DND-41 (cell line): Measurements from ENCODE around the gene BLVRB.
"Not testable (repeated sequence)": the region's sequence is repeated elsewhere in the genome, so short reads cannot be mapped to it uniquely, and the experiment has no call there.

Experiments used
- ATAC-seq: fragments of 200-7000 bp; cut with Tn5 transposase; 3 replicates; pipeline ENCODE4 v1.9.1; 2021; ENCODE audit warnings: low read depth; ENCODE audit not compliant: insufficient read depth
- DNase-seq: peaks from one replicate; pipeline ENCODE4 v3.0.0-alpha.2; 2020
- H2AFZ ChIP-seq: 2 replicates; pipeline ENCODE4 v1.6.0; 2012; ENCODE audit warnings: low read depth, low read length
- H3K27ac ChIP-seq: 2 replicates; pipeline ENCODE4 v1.5.1; 2012; ENCODE audit warnings: low read length, inconsistent platforms
- H3K27me3 ChIP-seq: fragments of 200-600 bp; sonication (generic); 2 replicates; pipeline ENCODE4 v1.6.0; 2012; ENCODE audit warnings: low read length, mild to moderate bottlenecking, inconsistent platforms; ENCODE audit not compliant: insufficient read depth, poor library complexity
- H3K36me3 ChIP-seq: 2 replicates; pipeline ENCODE4 v1.5.1; 2012; ENCODE audit warnings: low read length, inconsistent platforms; ENCODE audit not compliant: insufficient read depth
- H3K4me1 ChIP-seq: 2 replicates; pipeline ENCODE4 v1.5.1; 2012; ENCODE audit warnings: mild to moderate bottlenecking, low read length; ENCODE audit not compliant: insufficient read depth
- H3K4me2 ChIP-seq: 2 replicates; pipeline ENCODE4 v1.6.0; 2012; ENCODE audit warnings: mild to moderate bottlenecking, moderate library complexity, low read length, inconsistent platforms; ENCODE audit not compliant: insufficient read depth
- H3K4me3 ChIP-seq, 2 experiments: fragments of 200-600 bp in 1 of 2; shearing (Covaris generic) in 1 of 2; 2 replicates each; pipeline ENCODE4 v1.5.1; 2012 to 2016; ENCODE audit warnings: inconsistent platforms in 2 of 2, low read length in 2 of 2, mild to moderate bottlenecking in 2 of 2, low read depth in 1 of 2, moderate library complexity in 1 of 2
- H3K79me2 ChIP-seq: 2 replicates; pipeline ENCODE4 v1.6.0; 2012; ENCODE audit warnings: low read length, inconsistent platforms; ENCODE audit not compliant: insufficient read depth
- H3K9ac ChIP-seq: 2 replicates; pipeline ENCODE4 v1.6.0; 2012; ENCODE audit warnings: low read depth, mild to moderate bottlenecking, inconsistent platforms, low read length, moderate library complexity
- H3K9me3 ChIP-seq: 2 replicates; pipeline ENCODE4 v1.5.1; 2012; ENCODE audit warnings: low read length, moderate library complexity, mild to moderate bottlenecking, inconsistent platforms; ENCODE audit not compliant: insufficient read depth, severe bottlenecking
- H4K20me1 ChIP-seq: 2 replicates; pipeline ENCODE4 v1.6.0; 2012; ENCODE audit warnings: low read length; ENCODE audit not compliant: insufficient read depth
- CTCF ChIP-seq: IDR thresholded peaks from 2 replicates; pipeline ENCODE4 v1.5.1; 2012; ENCODE audit warnings: borderline replicate concordance, low read length, moderate library complexity, mild to moderate bottlenecking; ENCODE audit not compliant: poor library complexity, severe bottlenecking; ENCODE audit errors: extremely low read depth
- EZH2 ChIP-seq: IDR thresholded peaks from 3 replicates; pipeline ENCODE4 v1.6.1; 2012; ENCODE audit warnings: borderline replicate concordance, low read depth, mild to moderate bottlenecking, moderate library complexity, low read length, inconsistent platforms; ENCODE audit not compliant: severe bottlenecking

BLVRB gene

GRCh38 chr19:40486017-40486416, 20.5 kb upstream of the BLVRB start:
- H4K20me1 ChIP-seq: no peaks in the 10 kb centered on the region
- no peak overlapping the region for H2AFZ ChIP-seq
- ATAC-seq: no peak
- TF ChIP-seq CTCF: no peak
- TF ChIP-seq EZH2: no peak
- no peak overlapping the region for H3K4me2 ChIP-seq
- no peaks in the 10 kb centered on the region for H3K4me1 ChIP-seq
- H3K27ac ChIP-seq: no peak overlapping the region
- no peaks in the 10 kb centered on the region for H3K27me3 ChIP-seq
- no peak overlapping the region for H3K4me3 ChIP-seq
- H3K9ac ChIP-seq: no peak overlapping the region
- DNase-seq: no peak
- no peaks in the 10 kb centered on the region for H3K36me3 ChIP-seq
- no peaks in the 10 kb centered on the region for H3K9me3 ChIP-seq
- H3K79me2 ChIP-seq: no peaks in the 10 kb centered on the region

- H3K36me3 ChIP-seq, H3K9ac ChIP-seq, DNase-seq, ATAC-seq, H3K27ac ChIP-seq, H3K9me3 ChIP-seq, H4K20me1 ChIP-seq, H3K27me3 ChIP-seq, H3K4me1 ChIP-seq, H2AFZ ChIP-seq, H3K79me2 ChIP-seq, H3K4me2 ChIP-seq, H3K4me3 ChIP-seq: not testable (repeated sequence)
Observed at GRCh38 chr19:40475878-40476644, 10.5 kb upstream of the BLVRB start.

GRCh38 chr19:40474737-40475136, 9.2 kb upstream of the BLVRB start:
- H3K9ac ChIP-seq: no peak overlapping the region
- H3K9me3 ChIP-seq: no peaks in the 10 kb centered on the region
- H3K79me2 ChIP-seq: no peaks in the 10 kb centered on the region
- TF ChIP-seq EZH2: no peak
- no peak for TF ChIP-seq CTCF
- H3K4me2 ChIP-seq: no peak overlapping the region
- H3K27me3 ChIP-seq: peaks cover 3% of the 10 kb centered on the region
- no peaks in the 10 kb centered on the region for H3K4me1 ChIP-seq
- H3K4me3 ChIP-seq: no peak overlapping the region
- H4K20me1 ChIP-seq: no peaks in the 10 kb centered on the region
- ATAC-seq (no peak), DNase-seq (no peak)
- no peak overlapping the region for H2AFZ ChIP-seq
- no peak overlapping the region for H3K27ac ChIP-seq
- H3K36me3 ChIP-seq: no peaks in the 10 kb centered on the region

GRCh38 chr19:40472516-40472915, 7.0 kb upstream of the BLVRB start:
- Histone ChIP-seq H3K27me3 (no peaks in the 10 kb centered on the region), H2AFZ (no peak overlapping the region), H3K79me2 (no peaks in the 10 kb centered on the region), H3K27ac (no peak overlapping the region), H3K4me2 (no peak overlapping the region), H4K20me1 (no peaks in the 10 kb centered on the region), H3K4me1 (no peaks in the 10 kb centered on the region), H3K9me3 (no peaks in the 10 kb centered on the region), H3K4me3 (no peak overlapping the region), H3K36me3 (no peaks in the 10 kb centered on the region), H3K9ac (no peak overlapping the region)
- ATAC-seq: no peak
- TF ChIP-seq EZH2: no peak
- no peak for TF ChIP-seq CTCF
- DNase-seq: no peak
